Measurements from ENCODE around the gene SFXN1. TPM values are rescaled to one million over a fixed set of nuclear protein-coding genes. Genes with fewer than 3 reads are reported as not detected.
"Not testable (repeated sequence)": the region's sequence is repeated elsewhere in the genome, so short reads cannot be mapped to it uniquely, and the experiment has no call there.

SFXN1 gene
- total RNA-seq, 1 experiment from 2014 or later: 61.4 TPM

GRCh38 chr5:175452166-175452565 lies 26.2 kb upstream of the SFXN1 start:
- Histone ChIP-seq H3K27ac (no peak overlapping the region), H3K4me1 (replicated peaks; ENCODE audit: insufficient read depth) (no peaks in the 10 kb centered on the region), H3K4me3 (no peak overlapping the region), H3F3A (ENCODE audit: insufficient read depth, low read depth) (no peaks in the 10 kb centered on the region), H4K20me1 (ENCODE audit: insufficient read depth) (no peaks in the 10 kb centered on the region), H2AFZ (no peak overlapping the region), H3K27me3 (ENCODE audit: insufficient read depth, low read depth) (peaks cover 80% of the 10 kb centered on the region), H3K79me2 (ENCODE audit: low read depth) (no peaks in the 10 kb centered on the region), H3K36me3 (ENCODE audit: low read depth) (no peaks in the 10 kb centered on the region), H3K9me2 (ENCODE audit: insufficient read depth) (no peaks in the 10 kb centered on the region), H3K9me3 (ENCODE audit: insufficient read depth, low read depth) (no peaks in the 10 kb centered on the region), H3K4me2 (no peak overlapping the region)
- ChIA-PET POLR2A (ENCODE audit: unreplicated experiment) (no interaction called here), CTCF (no interaction called here)
- TF ChIP-seq EZH2 (IDR thresholded peaks at IDR 0.05; ENCODE audit: low read depth): no peak
- TF ChIP-seq CTCF (conservative IDR thresholded peaks at IDR 0.05): no peak
- intact Hi-C loops (cut with micrococcal nuclease; ENCODE audit: unreplicated experiment): no loop called here
- BruUV-seq (replicated peaks): no TSS peak
- no peak for DNase-seq

GRCh38 chr5:175454338-175454737 lies 24.0 kb upstream of the SFXN1 start:
- BruUV-seq (replicated peaks); CTCF ChIA-PET: not testable (repeated sequence)

GRCh38 chr5:175456105-175456742 lies 22.1 kb upstream of the SFXN1 start:
- H3F3A ChIP-seq (ENCODE audit: insufficient read depth, low read depth): no peaks in the 10 kb centered on the region
- BruUV-seq (replicated peaks): no TSS peak
- ChIA-PET CTCF (no interaction called here), POLR2A (ENCODE audit: unreplicated experiment) (no interaction called here)
- no peaks in the 10 kb centered on the region for H3K79me2 ChIP-seq (ENCODE audit: low read depth)
- no peak overlapping the region for H3K4me2 ChIP-seq
- no peaks in the 10 kb centered on the region for H4K20me1 ChIP-seq (ENCODE audit: insufficient read depth)
- no peak overlapping the region for H3K4me3 ChIP-seq
- H2AFZ ChIP-seq: no peak overlapping the region
- no peak for DNase-seq
- intact Hi-C loops (cut with micrococcal nuclease; ENCODE audit: unreplicated experiment): no loop called here
- H3K4me1 ChIP-seq (replicated peaks; ENCODE audit: insufficient read depth): no peaks in the 10 kb centered on the region
- no peak overlapping the region for H3K27ac ChIP-seq
- TF ChIP-seq CTCF (conservative IDR thresholded peaks at IDR 0.05) (no peak), EZH2 (IDR thresholded peaks at IDR 0.05; ENCODE audit: low read depth) (no peak)
- H3K27me3 ChIP-seq (ENCODE audit: insufficient read depth, low read depth): peaks cover 77% of the 10 kb centered on the region
- H3K9me2 ChIP-seq (ENCODE audit: insufficient read depth): no peaks in the 10 kb centered on the region
- H3K9me3 ChIP-seq (ENCODE audit: insufficient read depth, low read depth): no peaks in the 10 kb centered on the region
- no peaks in the 10 kb centered on the region for H3K36me3 ChIP-seq (ENCODE audit: low read depth)

More at GRCh38 chr5:175454338-175454737, 24.0 kb upstream of the SFXN1 start:
- H3K4me3 ChIP-seq; H3F3A ChIP-seq (ENCODE audit: insufficient read depth, low read depth); H3K9me2 ChIP-seq (ENCODE audit: insufficient read depth); H4K20me1 ChIP-seq (ENCODE audit: insufficient read depth); H3K27ac ChIP-seq; H3K4me1 ChIP-seq (replicated peaks; ENCODE audit: insufficient read depth); DNase-seq; H2AFZ ChIP-seq; H3K4me2 ChIP-seq; H3K36me3 ChIP-seq (ENCODE audit: low read depth); intact Hi-C loops (cut with micrococcal nuclease; ENCODE audit: unreplicated experiment); H3K79me2 ChIP-seq (ENCODE audit: low read depth); H3K9me3 ChIP-seq (ENCODE audit: insufficient read depth, low read depth); POLR2A ChIA-PET (ENCODE audit: unreplicated experiment): not testable (repeated sequence)
- H3K27me3 ChIP-seq (ENCODE audit: insufficient read depth, low read depth): peaks cover 79% of the 10 kb centered on the region

GRCh38 chr5:175457466-175457865 lies 20.9 kb upstream of the SFXN1 start:
- H4K20me1 ChIP-seq (ENCODE audit: insufficient read depth): no peaks in the 10 kb centered on the region
- H3F3A ChIP-seq (ENCODE audit: insufficient read depth, low read depth): no peaks in the 10 kb centered on the region
- intact Hi-C loops (cut with micrococcal nuclease; ENCODE audit: unreplicated experiment): no loop called here
- H3K27ac ChIP-seq: no peak overlapping the region
- no peaks in the 10 kb centered on the region for H3K36me3 ChIP-seq (ENCODE audit: low read depth)
- peaks cover 79% of the 10 kb centered on the region for H3K27me3 ChIP-seq (ENCODE audit: insufficient read depth, low read depth)
- H3K9me3 ChIP-seq (ENCODE audit: insufficient read depth, low read depth): no peaks in the 10 kb centered on the region
- BruUV-seq (replicated peaks): no TSS peak
- no peak overlapping the region for H2AFZ ChIP-seq
- POLR2A ChIA-PET (ENCODE audit: unreplicated experiment): no interaction called here
- no peaks in the 10 kb centered on the region for H3K4me1 ChIP-seq (replicated peaks; ENCODE audit: insufficient read depth)
- no peak overlapping the region for H3K4me2 ChIP-seq
- CTCF ChIA-PET: no interaction called here
- no peak overlapping the region for H3K4me3 ChIP-seq
- no peaks in the 10 kb centered on the region for H3K79me2 ChIP-seq (ENCODE audit: low read depth)
- TF ChIP-seq EZH2 (IDR thresholded peaks at IDR 0.05; ENCODE audit: low read depth) (no peak), CTCF (conservative IDR thresholded peaks at IDR 0.05) (no peak)
- H3K9me2 ChIP-seq (ENCODE audit: insufficient read depth): no peaks in the 10 kb centered on the region
- no peak for DNase-seq
